Mesendoderm (in vitro differentiated cells): ENCODE measurements around the gene TWSG1.

ENCODE experiments used
- DNase-seq: peaks from one replicate; pipeline ENCODE4 v3.0.0; 2013
- H2AK5ac ChIP-seq: 2 replicates; pipeline ENCODE4 v1.6.1; 2013; ENCODE audit warnings: low read length, inconsistent platforms
- H2BK120ac ChIP-seq: 2 replicates; pipeline ENCODE4 v1.6.1; 2013; ENCODE audit warnings: low read depth, mild to moderate bottlenecking, low read length, moderate library complexity, mixed read lengths
- H2BK15ac ChIP-seq: replicated peaks from 2 replicates; pipeline ENCODE4 v1.6.1; 2013; ENCODE audit warnings: low read depth, mild to moderate bottlenecking, moderate library complexity
- H2BK5ac ChIP-seq: 2 replicates; pipeline ENCODE4 v1.6.1; 2013; ENCODE audit warnings: low read length, inconsistent platforms
- H3K18ac ChIP-seq: 2 replicates; pipeline ENCODE4 v1.6.1; 2013; ENCODE audit warnings: mild to moderate bottlenecking, low read length, mixed read lengths
- H3K23ac ChIP-seq: one replicate; pipeline ENCODE4 v1.6.1; 2013; ENCODE audit warnings: low read length
- H3K27ac ChIP-seq: 2 replicates; pipeline ENCODE4 v1.5.1; 2013; ENCODE audit warnings: low read depth, mild to moderate bottlenecking, inconsistent platforms, low read length, moderate library complexity
- H3K27me3 ChIP-seq: 2 replicates; pipeline ENCODE4 v1.6.1; 2013; ENCODE audit warnings: low read length, control low read depth, mild to moderate bottlenecking, inconsistent platforms; ENCODE audit not compliant: insufficient read depth, poor library complexity
- H3K36me3 ChIP-seq: 2 replicates; pipeline ENCODE4 v1.6.1; 2013; ENCODE audit warnings: low read length, inconsistent platforms; ENCODE audit not compliant: control insufficient read depth, insufficient read depth
- H3K4ac ChIP-seq: one replicate; pipeline ENCODE4 v1.6.1; 2013; ENCODE audit warnings: low read depth, mild to moderate bottlenecking, low read length, moderate library complexity
- H3K4me1 ChIP-seq: 2 replicates; pipeline ENCODE4 v1.6.1; 2013; ENCODE audit warnings: low read depth, low read length, inconsistent platforms; ENCODE audit not compliant: control insufficient read depth
- H3K4me2 ChIP-seq: 2 replicates; pipeline ENCODE4 v1.6.1; 2013; ENCODE audit warnings: low read length
- H3K4me3 ChIP-seq: 2 replicates; pipeline ENCODE4 v1.5.1; 2013; ENCODE audit warnings: mild to moderate bottlenecking, low read length
- H3K56ac ChIP-seq: one replicate; pipeline ENCODE4 v1.6.1; 2013; ENCODE audit warnings: low read length
- H3K79me1 ChIP-seq: 2 replicates; pipeline ENCODE4 v1.6.1; 2013; ENCODE audit warnings: low read length, inconsistent platforms
- H3K79me2 ChIP-seq: 2 replicates; pipeline ENCODE4 v1.6.1; 2013; ENCODE audit warnings: mild to moderate bottlenecking, low read length; ENCODE audit not compliant: control insufficient read depth, insufficient read depth
- H3K9ac ChIP-seq: 2 replicates; pipeline ENCODE4 v1.6.1; 2013; ENCODE audit warnings: low read length, inconsistent platforms
- H4K5ac ChIP-seq: one replicate; pipeline ENCODE4 v1.6.1; 2013; ENCODE audit warnings: low read length
- H4K8ac ChIP-seq: one replicate; pipeline ENCODE4 v1.6.1; 2013; ENCODE audit warnings: low read depth, mild to moderate bottlenecking, control low read depth, low read length, moderate library complexity
- WGBS: extraction: QIAGEN DNeasy Blood & Tissue Kit; methylation state at CpG from one replicate; pipeline ENCODE4 v1.1.7; 2013; ENCODE audit warnings: low lambda C conversion rate, missing lambda C conversion rate; ENCODE audit not compliant: insufficient coverage; ENCODE audit errors: extremely low coverage; 5-methylcytosine and 5-hydroxymethylcytosine counted together

TWSG1 gene

DNA sequence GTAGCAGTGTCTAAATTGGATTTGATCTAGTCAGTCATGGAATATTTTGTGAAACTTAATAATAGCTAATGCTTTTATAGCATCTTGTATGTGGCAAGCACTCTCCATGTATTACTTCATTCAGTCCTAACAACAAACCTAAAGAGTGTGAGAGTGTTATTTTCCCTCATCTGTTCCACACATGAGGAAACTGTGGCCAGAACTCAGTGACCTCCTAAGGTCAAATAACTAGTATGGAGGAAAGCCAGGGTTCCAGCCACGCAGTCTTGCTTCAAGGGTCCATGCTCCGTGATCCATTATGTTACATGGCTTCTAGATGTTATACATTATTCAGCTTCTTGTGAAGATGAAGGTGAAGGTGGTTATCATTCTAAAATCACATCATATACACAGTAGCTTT is 45.5 kb downstream of the TWSG1 start:
- Histone ChIP-seq H3K23ac (no peak overlapping the region), H3K79me2 (no peaks in the 10 kb centered on the region), H2BK15ac (no peak overlapping the region), H3K18ac (no peak overlapping the region), H3K4me1 (no peaks in the 10 kb centered on the region), H3K56ac (no peak overlapping the region), H4K8ac (no peak overlapping the region), H3K36me3 (no peaks in the 10 kb centered on the region), H2BK120ac (no peak overlapping the region), H3K27ac (no peak overlapping the region), H2BK5ac (no peak overlapping the region), H3K9ac (no peak overlapping the region), H3K79me1 (no peaks in the 10 kb centered on the region), H4K5ac (no peak overlapping the region), H3K4ac (no peak overlapping the region), H3K4me2 (no peak overlapping the region), H2AK5ac (no peak overlapping the region), H3K4me3 (no peak overlapping the region), H3K27me3 (no peaks in the 10 kb centered on the region)
- WGBS: no CpG with 5 or more reads among the region's 2 CpGs
- no peak for DNase-seq

DNA sequence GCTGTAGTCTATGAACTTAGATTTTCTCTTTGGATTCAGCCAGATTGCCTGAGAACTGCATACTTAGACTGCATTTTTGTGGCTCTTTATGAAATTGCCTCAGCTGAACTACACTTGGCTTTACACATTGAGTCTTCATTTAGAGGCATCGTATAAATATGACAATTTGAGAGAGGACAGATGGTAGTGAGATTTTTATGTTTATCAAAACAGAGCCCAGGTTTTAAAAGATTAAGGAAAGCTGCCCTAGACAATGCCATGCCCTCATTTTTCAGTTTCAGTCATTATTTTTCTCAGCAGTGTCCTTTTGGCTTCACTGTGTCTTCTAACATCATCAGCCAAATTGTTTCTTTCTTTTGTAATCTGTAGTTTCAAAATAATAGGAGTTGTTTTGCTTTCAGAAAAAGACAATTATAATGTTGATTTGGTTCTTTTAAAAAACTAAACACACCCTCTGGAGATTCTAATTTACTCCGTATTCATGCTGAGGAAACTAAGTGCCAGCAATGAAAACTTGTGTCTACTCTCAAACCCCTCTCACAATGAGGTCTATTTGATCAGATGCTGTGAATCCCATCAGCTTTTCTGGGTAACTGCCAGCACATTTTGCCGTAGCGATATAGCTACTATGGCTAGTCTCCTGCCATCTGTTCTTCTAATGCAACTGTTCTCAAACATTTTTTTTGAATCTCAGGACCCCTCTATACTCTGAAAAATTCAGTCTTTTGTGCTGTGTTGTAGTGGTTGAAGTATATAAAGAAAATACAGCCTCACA is 46.2 kb downstream of the TWSG1 start:
- Histone ChIP-seq H3K27ac (no peak overlapping the region), H3K56ac (no peak overlapping the region), H2BK15ac (no peak overlapping the region), H2BK120ac (no peak overlapping the region), H3K4me2 (no peak overlapping the region), H4K8ac (no peak overlapping the region), H3K4me3 (no peak overlapping the region), H3K9ac (no peak overlapping the region), H3K4me1 (no peaks in the 10 kb centered on the region), H3K79me1 (no peaks in the 10 kb centered on the region), H3K18ac (no peak overlapping the region), H2AK5ac (no peak overlapping the region), H3K36me3 (no peaks in the 10 kb centered on the region), H4K5ac (no peak overlapping the region), H3K79me2 (no peaks in the 10 kb centered on the region), H3K23ac (no peak overlapping the region), H2BK5ac (no peak overlapping the region), H3K4ac (no peak overlapping the region), H3K27me3 (no peaks in the 10 kb centered on the region)
- no peak for DNase-seq
- no CpG with 5 or more reads among the region's 4 CpGs for WGBS

DNA sequence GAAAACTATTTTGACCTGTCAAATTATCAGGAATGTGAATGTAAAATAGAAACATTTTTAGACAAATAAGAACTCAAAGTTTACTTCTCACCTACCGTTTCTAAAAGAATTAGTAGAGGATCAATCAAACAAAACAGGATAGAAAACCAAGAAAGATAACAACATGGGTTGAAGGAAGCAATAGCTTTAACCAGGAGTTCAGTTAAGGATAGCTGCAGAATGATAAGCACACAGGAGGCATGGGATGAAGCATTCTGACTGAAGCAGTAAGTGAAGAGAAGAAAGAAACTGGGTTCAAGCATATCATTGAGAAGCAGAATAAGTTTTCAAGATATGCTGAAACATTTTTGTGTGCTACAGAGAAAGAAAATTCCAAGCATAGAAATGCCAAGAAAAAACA is 52.3 kb downstream of the TWSG1 start:
- Histone ChIP-seq H4K5ac (no peak overlapping the region), H3K4me1 (no peaks in the 10 kb centered on the region), H3K4me3 (no peak overlapping the region), H3K4me2 (no peak overlapping the region), H3K18ac (no peak overlapping the region), H3K23ac (no peak overlapping the region), H3K79me2 (no peaks in the 10 kb centered on the region), H3K36me3 (no peaks in the 10 kb centered on the region), H2BK5ac (no peak overlapping the region), H3K79me1 (no peaks in the 10 kb centered on the region), H2BK120ac (no peak overlapping the region), H2BK15ac (no peak overlapping the region), H2AK5ac (no peak overlapping the region), H4K8ac (no peak overlapping the region), H3K9ac (no peak overlapping the region), H3K4ac (no peak overlapping the region), H3K27ac (no peak overlapping the region), H3K56ac (no peak overlapping the region), H3K27me3 (no peaks in the 10 kb centered on the region)
- no CpG with 5 or more reads among the region's 1 CpG for whole genome bisulfite sequencing
- DNase-seq: no peak

DNA sequence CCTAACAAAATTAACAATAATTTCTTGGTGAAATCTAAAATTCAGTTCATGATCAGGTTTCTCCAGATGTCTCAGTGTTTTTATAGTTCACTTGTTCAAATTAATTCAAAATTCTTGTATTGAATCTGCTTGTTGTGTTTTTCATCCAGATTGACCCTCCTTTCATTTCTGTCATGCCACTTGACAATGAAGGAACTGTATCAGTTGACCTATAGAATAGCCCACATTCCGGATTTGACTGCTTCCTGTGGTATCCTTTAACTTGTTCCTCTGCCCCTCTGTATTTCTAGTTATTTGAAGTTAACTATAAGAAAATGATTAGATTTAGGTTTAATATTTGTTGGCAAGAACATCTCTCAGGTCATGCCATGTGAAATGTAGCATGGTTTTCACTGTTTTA is 53.3 kb downstream of the TWSG1 start:
- no peak overlapping the region for H4K8ac ChIP-seq
- H3K9ac ChIP-seq: no peak overlapping the region
- no peak overlapping the region for H2AK5ac ChIP-seq
- WGBS: no CpG with 5 or more reads among the region's 1 CpG
- no peak overlapping the region for H3K4me3 ChIP-seq
- H3K4ac ChIP-seq: no peak overlapping the region
- H2BK5ac ChIP-seq: no peak overlapping the region
- no peak overlapping the region for H3K18ac ChIP-seq
- no peak overlapping the region for H2BK15ac ChIP-seq
- no peaks in the 10 kb centered on the region for H3K4me1 ChIP-seq
- DNase-seq: no peak
- no peaks in the 10 kb centered on the region for H3K36me3 ChIP-seq
- no peak overlapping the region for H3K27ac ChIP-seq
- H3K27me3 ChIP-seq: no peaks in the 10 kb centered on the region
- no peak overlapping the region for H2BK120ac ChIP-seq
- H3K79me2 ChIP-seq: no peaks in the 10 kb centered on the region
- H4K5ac ChIP-seq: no peak overlapping the region
- H3K23ac ChIP-seq: no peak overlapping the region
- H3K79me1 ChIP-seq: no peaks in the 10 kb centered on the region
- H3K4me2 ChIP-seq: no peak overlapping the region
- no peak overlapping the region for H3K56ac ChIP-seq

DNA sequence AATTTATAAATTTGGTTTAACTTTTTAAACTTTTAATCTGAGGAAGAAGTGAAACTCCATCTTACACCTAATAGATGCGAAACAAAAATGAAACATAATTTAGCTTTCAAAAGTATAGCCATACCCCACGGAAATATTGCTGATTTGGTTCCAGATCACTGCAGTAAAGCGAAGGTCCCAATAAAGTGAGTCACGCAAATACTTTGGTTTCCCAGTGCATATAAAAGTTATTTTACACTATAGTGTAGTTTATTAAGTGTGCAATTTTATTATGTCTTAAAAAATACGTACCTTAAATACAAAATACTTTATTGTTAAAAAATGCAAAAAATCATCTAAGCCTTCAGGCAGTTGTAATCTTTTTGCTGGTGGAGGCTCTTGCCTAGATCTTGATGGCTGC is 55.1 kb downstream of the TWSG1 start:
- Histone ChIP-seq H3K56ac (no peak overlapping the region), H3K27ac (no peak overlapping the region), H2BK120ac (no peak overlapping the region), H3K79me1 (no peaks in the 10 kb centered on the region), H3K9ac (no peak overlapping the region), H3K4me1 (no peaks in the 10 kb centered on the region), H3K4me2 (no peak overlapping the region), H2BK5ac (no peak overlapping the region), H4K5ac (no peak overlapping the region), H3K27me3 (no peaks in the 10 kb centered on the region), H3K4ac (no peak overlapping the region), H3K4me3 (no peak overlapping the region), H3K36me3 (no peaks in the 10 kb centered on the region), H2AK5ac (no peak overlapping the region), H3K79me2 (no peaks in the 10 kb centered on the region), H4K8ac (no peak overlapping the region), H3K23ac (no peak overlapping the region), H3K18ac (no peak overlapping the region), H2BK15ac (no peak overlapping the region)
- DNase-seq: no peak
- WGBS: no CpG with 5 or more reads among the region's 5 CpGs

DNA sequence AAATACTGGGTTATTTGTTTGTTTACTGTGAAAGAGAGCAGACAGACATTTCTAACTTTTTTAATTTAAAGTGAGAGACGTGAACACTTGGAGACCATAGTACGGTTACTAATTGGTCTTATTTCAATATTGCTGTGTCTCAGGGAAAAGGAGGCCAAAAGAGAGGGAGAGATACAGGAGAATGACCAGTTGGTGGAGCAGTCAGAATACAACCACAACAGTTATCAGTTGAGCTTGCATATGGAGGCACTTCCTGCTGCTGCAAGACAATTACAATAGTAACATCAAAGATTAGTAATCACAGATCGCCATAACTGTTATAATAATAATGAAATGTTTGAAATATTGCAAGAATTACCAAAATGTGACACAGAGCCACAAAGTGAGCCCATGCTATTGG is 58.2 kb downstream of the TWSG1 start:
- no peaks in the 10 kb centered on the region for H3K27me3 ChIP-seq
- H3K4ac ChIP-seq: no peak overlapping the region
- no peak overlapping the region for H3K18ac ChIP-seq
- H3K4me3 ChIP-seq: no peak overlapping the region
- no peak overlapping the region for H4K8ac ChIP-seq
- no peak overlapping the region for H2BK15ac ChIP-seq
- no peak overlapping the region for H2BK5ac ChIP-seq
- no peak overlapping the region for H3K56ac ChIP-seq
- H3K23ac ChIP-seq: no peak overlapping the region
- no peak overlapping the region for H2AK5ac ChIP-seq
- H3K79me2 ChIP-seq: no peaks in the 10 kb centered on the region
- H3K9ac ChIP-seq: no peak overlapping the region
- no peak overlapping the region for H3K4me2 ChIP-seq
- no peaks in the 10 kb centered on the region for H3K79me1 ChIP-seq
- H4K5ac ChIP-seq: no peak overlapping the region
- H3K36me3 ChIP-seq: no peaks in the 10 kb centered on the region
- WGBS: no CpG with 5 or more reads among the region's 3 CpGs
- peak; percentile 26 for DNase-seq
- H3K27ac ChIP-seq: no peak overlapping the region
- H2BK120ac ChIP-seq: no peak overlapping the region
- no peaks in the 10 kb centered on the region for H3K4me1 ChIP-seq
